DOHH2 (cell line): Measurements from ENCODE around the gene SPRED3.

Experiments
- H3F3A ChIP-seq: fragments of 200-600 bp; sonication (generic), shearing (Covaris generic); 2 replicates; pipeline ENCODE4 v1.6.0; 2016; ENCODE audit warnings: antibody characterized with exemption, mild to moderate bottlenecking; ENCODE audit not compliant: control insufficient read depth, insufficient read depth
- H3K27ac ChIP-seq: fragments of 200-600 bp; sonication (generic); 2 replicates; pipeline ENCODE4 v1.5.1; 2014; ENCODE audit warnings: low read depth, mild to moderate bottlenecking, low read length, moderate library complexity
- H3K27me3 ChIP-seq: fragments of 200-600 bp; sonication (generic); 2 replicates; pipeline ENCODE4 v1.6.1; 2014; ENCODE audit warnings: mild to moderate bottlenecking, low read length, mixed read lengths; ENCODE audit not compliant: control insufficient read depth
- H3K36me3 ChIP-seq: fragments of 200-600 bp; sonication (generic); 2 replicates; pipeline ENCODE4 v1.6.1; 2014; ENCODE audit warnings: mild to moderate bottlenecking, low read length, moderate library complexity, mixed read lengths; ENCODE audit not compliant: control insufficient read depth
- H3K4me1 ChIP-seq: fragments of 200-600 bp; sonication (generic); 2 replicates; pipeline ENCODE4 v1.6.1; 2014; ENCODE audit warnings: mild to moderate bottlenecking, low read length, mixed read lengths; ENCODE audit not compliant: control insufficient read depth
- H3K4me2 ChIP-seq: fragments of 200-600 bp; sonication (generic); 2 replicates; pipeline ENCODE4 v1.6.0; 2014; ENCODE audit warnings: mild to moderate bottlenecking, low read length, moderate library complexity
- H3K4me3 ChIP-seq: fragments of 200-600 bp; sonication (generic); 2 replicates; pipeline ENCODE4 v1.5.1; 2014; ENCODE audit warnings: mild to moderate bottlenecking, low read length, mixed read lengths
- H3K79me2 ChIP-seq: fragments of 200-600 bp; sonication (generic); 2 replicates; pipeline ENCODE4 v1.6.1; 2014; ENCODE audit warnings: mild to moderate bottlenecking, low read length, mixed read lengths; ENCODE audit not compliant: control insufficient read depth
- H3K9me2 ChIP-seq: fragments of 200-600 bp; sonication (generic); replicated peaks from 2 replicates; pipeline ENCODE4 v1.6.1; 2014; ENCODE audit warnings: mild to moderate bottlenecking, low read length, mixed read lengths; ENCODE audit not compliant: control insufficient read depth
- H3K9me3 ChIP-seq: fragments of 200-600 bp; sonication (generic); 2 replicates; pipeline ENCODE4 v1.6.1; 2014; ENCODE audit warnings: antibody characterized with exemption, low read length, mixed read lengths; ENCODE audit not compliant: control insufficient read depth, insufficient read depth
- H4K20me1 ChIP-seq: fragments of 200-600 bp; sonication (generic); 2 replicates; pipeline ENCODE4 v1.6.0; 2014; ENCODE audit warnings: low read depth, mild to moderate bottlenecking, antibody characterized with exemption, low read length, moderate library complexity; ENCODE audit not compliant: control insufficient read depth, insufficient read depth
- EZH2phosphoT487 ChIP-seq: fragments of 200-600 bp; sonication (generic); IDR thresholded peaks from 2 replicates; pipeline ENCODE4 v1.6.1; 2017; ENCODE audit warnings: borderline replicate concordance, mild to moderate bottlenecking, antibody characterized with exemption, low read length, moderate library complexity, mixed read lengths
- TF ChIP-seq, protein P1 (sequence below): fragments of 200-600 bp; sonication (generic); IDR thresholded peaks from one replicate; pipeline ENCODE4 v1.5.1; 2014; ENCODE audit warnings: antibody characterized with exemption, mild to moderate bottlenecking, low read depth, low read length; ENCODE audit not compliant: poor library complexity, severe bottlenecking

Gene SPRED3

DNA sequence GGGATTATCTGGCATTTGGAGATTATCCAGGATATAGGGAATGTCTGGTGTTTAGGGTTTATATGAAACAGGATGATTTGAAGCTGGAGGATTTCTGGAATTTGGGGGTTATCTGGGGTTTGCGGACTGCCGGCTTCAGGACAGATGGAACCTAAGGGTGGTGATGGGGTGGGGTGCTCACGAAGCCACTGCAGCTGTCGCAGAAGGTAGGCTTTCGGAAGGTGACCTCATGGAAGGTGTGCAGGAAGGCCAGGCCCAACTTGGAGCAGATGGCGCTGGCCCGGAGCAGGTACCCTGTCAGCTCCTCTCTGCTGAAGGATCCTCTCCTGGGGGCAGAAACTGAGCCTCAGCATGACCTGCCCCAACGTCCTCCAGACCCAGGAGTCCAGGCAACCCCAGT, 24.0 kb downstream of the SPRED3 start:
- H3K9me2 ChIP-seq, result no peaks in the 10 kb centered on the region
- no peak overlapping the region for H3K27ac ChIP-seq
- H3K79me2 ChIP-seq, result no peaks in the 10 kb centered on the region
- H4K20me1 ChIP-seq, result 0 out of 2 replicates have a peak, but pooled peaks cover 2% of the 10 kb centered on the region
- H3K4me3 ChIP-seq, result no peak overlapping the region
- no peak for TF ChIP-seq EZH2phosphoT487
- TF ChIP-seq, protein P1, sequence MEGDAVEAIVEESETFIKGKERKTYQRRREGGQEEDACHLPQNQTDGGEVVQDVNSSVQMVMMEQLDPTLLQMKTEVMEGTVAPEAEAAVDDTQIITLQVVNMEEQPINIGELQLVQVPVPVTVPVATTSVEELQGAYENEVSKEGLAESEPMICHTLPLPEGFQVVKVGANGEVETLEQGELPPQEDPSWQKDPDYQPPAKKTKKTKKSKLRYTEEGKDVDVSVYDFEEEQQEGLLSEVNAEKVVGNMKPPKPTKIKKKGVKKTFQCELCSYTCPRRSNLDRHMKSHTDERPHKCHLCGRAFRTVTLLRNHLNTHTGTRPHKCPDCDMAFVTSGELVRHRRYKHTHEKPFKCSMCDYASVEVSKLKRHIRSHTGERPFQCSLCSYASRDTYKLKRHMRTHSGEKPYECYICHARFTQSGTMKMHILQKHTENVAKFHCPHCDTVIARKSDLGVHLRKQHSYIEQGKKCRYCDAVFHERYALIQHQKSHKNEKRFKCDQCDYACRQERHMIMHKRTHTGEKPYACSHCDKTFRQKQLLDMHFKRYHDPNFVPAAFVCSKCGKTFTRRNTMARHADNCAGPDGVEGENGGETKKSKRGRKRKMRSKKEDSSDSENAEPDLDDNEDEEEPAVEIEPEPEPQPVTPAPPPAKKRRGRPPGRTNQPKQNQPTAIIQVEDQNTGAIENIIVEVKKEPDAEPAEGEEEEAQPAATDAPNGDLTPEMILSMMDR, result no peak
- H3K4me1 ChIP-seq, result peaks cover 5% of the 10 kb centered on the region
- no peak overlapping the region for H3K4me2 ChIP-seq
- H3K9me3 ChIP-seq, result no peaks in the 10 kb centered on the region
- no peaks in the 10 kb centered on the region for H3K36me3 ChIP-seq
- no peaks in the 10 kb centered on the region for H3F3A ChIP-seq
- H3K27me3 ChIP-seq, result no peaks in the 10 kb centered on the region

DNA sequence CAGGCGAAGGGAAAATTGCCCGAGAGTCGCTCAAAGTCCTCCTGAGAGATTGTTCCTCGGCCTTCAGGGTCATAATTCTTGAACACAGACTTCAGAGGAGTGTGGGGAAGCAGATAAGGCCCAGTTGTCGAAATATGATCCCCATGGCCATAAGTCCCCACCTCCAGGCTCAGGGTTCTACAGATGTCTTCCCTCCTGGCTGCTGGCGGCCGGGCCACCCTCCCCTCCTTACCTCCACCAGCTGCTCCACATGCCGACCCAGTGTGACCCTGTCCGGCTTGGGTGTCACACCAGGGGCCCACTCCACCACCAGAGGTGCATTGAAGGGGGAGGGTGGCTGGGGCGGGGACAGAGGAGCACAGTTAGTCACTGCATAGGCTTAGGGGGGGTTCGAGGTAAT, 24.5 kb downstream of the SPRED3 start:
- Histone ChIP-seq H3F3A (no peaks in the 10 kb centered on the region), H3K27me3 (no peaks in the 10 kb centered on the region), H3K4me3 (no peak overlapping the region), H3K36me3 (no peaks in the 10 kb centered on the region), H3K4me2 (no peak overlapping the region), H3K4me1 (peaks cover 9% of the 10 kb centered on the region), H3K27ac (no peak overlapping the region), H4K20me1 (0 out of 2 replicates have a peak, but pooled peaks cover 2% of the 10 kb centered on the region), H3K9me2 (no peaks in the 10 kb centered on the region), H3K79me2 (no peaks in the 10 kb centered on the region), H3K9me3 (no peaks in the 10 kb centered on the region)
- TF ChIP-seq EZH2phosphoT487, result no peak
- TF ChIP-seq, protein P1, result no peak

DNA sequence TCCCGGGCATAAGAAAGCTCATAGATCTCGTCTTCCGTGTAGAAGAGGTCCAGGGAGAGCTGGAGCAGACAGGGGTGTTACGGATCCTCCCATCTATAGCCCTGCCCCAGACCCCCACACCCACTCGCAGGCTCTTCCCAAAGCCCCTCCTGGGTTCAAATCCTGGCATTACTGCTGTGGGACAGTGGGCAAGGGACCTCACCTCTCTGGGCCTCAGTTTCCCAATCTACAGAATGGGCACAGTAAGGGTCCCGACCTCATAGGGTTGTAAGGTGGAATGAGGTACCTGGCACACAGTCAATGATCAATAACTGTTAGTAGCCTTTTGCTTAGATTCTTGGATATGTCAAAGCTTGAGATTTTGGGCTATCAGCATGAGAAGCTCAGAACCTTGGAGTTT, 24.9 kb downstream of the SPRED3 start:
- no peaks in the 10 kb centered on the region for H3K9me2 ChIP-seq
- no peaks in the 10 kb centered on the region for H3K9me3 ChIP-seq
- no peak overlapping the region for H3K4me3 ChIP-seq
- H4K20me1 ChIP-seq, result 0 out of 2 replicates have a peak, but pooled peaks cover 2% of the 10 kb centered on the region
- no peaks in the 10 kb centered on the region for H3K36me3 ChIP-seq
- H3F3A ChIP-seq, result no peaks in the 10 kb centered on the region
- H3K27ac ChIP-seq, result no peak overlapping the region
- no peak for TF ChIP-seq EZH2phosphoT487
- TF ChIP-seq, protein P1, result no peak
- peaks cover 14% of the 10 kb centered on the region for H3K4me1 ChIP-seq
- no peaks in the 10 kb centered on the region for H3K79me2 ChIP-seq
- no peaks in the 10 kb centered on the region for H3K27me3 ChIP-seq
- H3K4me2 ChIP-seq, result no peak overlapping the region
